HG03139 (cell line): ENCODE results near the gene CASZ1.

Experiments used
- ATAC-seq: cut with Tn5 transposase; IDR thresholded peaks from one replicate; pipeline ENCODE4 v1.9.1; 2021; ENCODE audit not compliant: unreplicated experiment

CASZ1 gene

DNA sequence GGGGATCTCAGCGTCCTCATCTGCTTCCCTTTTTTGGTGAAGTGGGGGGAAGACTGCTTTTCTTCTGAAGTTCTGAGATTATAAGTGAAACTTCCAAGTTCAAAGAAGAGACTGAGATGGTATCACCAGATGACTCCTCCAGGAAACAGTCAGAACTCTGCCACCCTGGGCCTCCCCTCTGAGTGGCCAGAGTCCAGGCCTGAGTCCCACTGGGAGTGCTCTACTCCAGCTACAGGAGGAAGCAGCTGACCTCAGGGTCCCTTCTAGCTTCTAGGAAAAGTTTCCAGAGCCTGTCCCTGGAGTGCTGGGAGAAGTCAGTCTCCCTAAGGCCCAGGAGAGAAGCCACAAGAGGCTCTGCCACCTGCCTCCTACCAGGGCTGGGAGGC lies 104.7 kb downstream of the CASZ1 start:
- ATAC-seq = no peak

DNA sequence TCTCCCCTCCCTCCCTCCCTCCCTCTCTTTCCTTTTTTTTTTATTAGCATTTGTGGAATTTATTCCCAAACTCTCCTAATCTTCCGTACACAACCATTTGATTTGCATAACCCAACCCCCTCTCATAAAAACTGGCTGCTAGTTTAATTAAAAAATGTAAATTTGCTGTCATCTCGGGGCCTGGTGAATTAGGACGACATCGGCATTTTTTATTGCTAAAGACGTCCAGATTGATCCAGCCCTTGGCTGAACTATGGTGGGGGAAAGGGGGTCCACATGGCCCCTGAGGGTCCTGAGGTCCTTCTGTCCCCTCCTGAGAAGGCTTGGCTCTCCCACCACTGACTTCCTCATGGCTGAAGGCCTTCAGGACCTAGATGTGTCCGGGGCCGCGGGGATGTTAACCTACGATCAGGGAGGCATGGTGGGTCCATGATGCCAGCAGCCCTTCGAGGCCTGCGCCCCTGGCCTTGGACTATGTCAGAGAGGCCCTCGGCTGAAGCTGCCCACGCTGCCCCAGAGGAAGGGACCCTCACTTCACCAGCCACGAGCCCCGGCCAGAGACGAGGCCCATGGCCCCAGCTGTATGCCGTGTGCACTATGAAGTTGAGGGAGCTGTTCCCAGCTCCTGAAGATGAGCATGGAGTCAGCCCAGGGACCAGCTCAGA lies 105.2 kb downstream of the CASZ1 start:
- no peak for ATAC-seq

DNA sequence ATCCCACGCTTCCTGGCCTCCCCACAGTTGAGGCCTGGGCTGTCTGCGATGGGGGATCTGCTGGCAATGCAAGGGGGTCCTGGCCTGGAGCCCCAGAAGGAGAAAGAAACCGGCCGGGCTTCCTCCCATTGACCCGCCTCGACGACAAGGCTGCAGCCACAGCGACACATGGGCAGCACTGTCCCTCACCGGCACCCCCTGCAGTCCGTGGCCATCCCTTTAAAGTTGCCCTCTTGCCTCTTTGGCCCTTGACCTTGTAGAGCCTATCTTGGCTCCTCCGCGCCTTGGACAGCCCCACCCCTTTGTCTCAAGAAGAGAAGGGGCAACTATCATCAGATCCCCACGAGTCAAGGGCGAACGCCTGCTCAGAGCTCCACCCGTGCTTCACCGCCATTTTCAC lies 106.0 kb downstream of the CASZ1 start:
- ATAC-seq = no peak

DNA sequence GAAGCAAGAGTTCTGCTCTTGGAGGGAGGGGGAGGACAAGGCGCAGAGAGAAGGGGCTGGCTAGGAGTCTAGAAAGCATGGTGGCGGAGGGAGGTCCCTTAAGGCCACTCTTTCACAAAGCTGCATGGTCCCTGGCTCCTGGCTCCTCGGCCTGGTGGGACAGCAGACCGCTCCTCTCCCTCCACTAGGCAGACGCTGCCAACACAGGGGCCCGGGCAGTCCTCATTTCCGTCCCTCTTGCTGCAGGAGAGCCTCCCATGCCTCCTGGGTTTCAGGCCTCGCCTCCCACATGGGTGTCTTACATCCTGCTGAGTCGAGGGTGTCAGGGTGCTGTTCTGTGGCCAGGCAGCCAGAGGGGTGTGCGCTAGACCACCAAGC lies 108.0 kb downstream of the CASZ1 start:
- no peak for ATAC-seq

- ATAC-seq = no peak
Observed at GRCh38 chr1:10687782-10688408, 108.6 kb downstream of the CASZ1 start.

- ATAC-seq = no peak
Observed at GRCh38 chr1:10687251-10687651, 109.2 kb downstream of the CASZ1 start.

DNA sequence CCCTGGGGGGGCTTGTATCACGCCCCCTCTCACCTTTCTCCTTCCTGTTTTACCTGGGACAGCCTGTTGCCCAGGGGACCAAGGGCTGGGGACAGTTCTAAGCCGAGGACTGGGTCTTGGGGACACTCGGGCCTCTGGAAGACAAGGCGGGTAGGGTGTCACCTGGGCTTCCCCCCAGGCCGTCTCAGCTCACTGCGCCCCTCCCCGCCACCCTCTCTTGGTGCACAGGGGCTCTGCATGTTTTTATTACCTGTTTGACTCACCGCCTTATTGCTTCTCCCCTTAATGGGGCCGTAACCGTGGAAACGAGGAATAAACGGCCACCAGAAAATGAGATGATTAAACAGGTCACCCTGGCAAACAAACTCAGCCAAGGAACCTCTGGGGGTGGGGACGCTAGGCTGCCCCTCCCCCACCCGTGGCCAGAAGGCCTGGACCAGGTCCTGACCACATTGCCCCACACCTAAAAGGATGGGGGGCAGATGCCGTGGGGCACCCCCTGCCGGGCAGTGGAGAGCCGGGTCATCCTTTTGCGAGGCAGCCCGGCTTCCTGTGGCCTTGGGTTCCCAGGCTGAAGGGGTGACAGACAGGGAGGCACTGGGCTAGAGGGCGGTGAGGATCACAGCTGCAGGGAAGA lies 109.9 kb downstream of the CASZ1 start:
- no peak for ATAC-seq

DNA sequence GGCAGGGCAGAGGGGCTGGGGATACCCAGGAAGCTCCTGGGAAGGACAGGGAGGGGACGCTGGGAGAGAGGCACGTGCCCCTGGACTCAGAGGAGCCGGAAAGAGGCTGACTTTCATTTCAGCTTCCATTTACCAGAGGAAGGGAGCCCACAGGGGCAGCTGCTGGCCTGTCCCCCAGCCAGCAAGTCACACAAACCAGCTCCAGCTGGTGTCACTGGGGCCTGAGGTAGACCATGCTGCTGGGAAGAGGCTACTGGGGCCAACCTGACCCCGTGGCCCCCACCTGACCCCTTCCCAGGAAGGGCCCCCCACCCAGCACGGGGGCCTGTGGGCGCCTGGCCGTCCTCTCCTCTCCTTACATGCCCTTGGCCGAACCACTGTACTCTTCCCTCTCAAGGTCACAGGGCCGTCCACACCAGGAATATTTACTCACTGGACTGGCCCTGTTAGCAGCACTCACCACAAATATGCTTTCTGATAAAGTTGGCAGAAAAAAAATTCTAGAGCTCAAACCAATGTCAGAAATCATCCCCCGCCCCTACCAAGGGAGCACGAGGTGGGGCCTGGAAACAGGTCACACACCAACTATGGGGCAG lies 110.5 kb downstream of the CASZ1 start:
- ATAC-seq = no peak

GRCh38 chr1:10685196-10685807 lies 111.1 kb downstream of the CASZ1 start:
- ATAC-seq = no peak

- ATAC-seq = no peak
Observed at GRCh38 chr1:10684221-10684620, 112.2 kb downstream of the CASZ1 start.

- no peak for ATAC-seq
Observed at GRCh38 chr1:10682449-10683309, 113.8 kb downstream of the CASZ1 start.

GRCh38 chr1:10682108-10682445 lies 114.4 kb downstream of the CASZ1 start:
- ATAC-seq = no peak

- ATAC-seq = no peak
Observed at GRCh38 chr1:10681296-10682107, 114.9 kb downstream of the CASZ1 start.

GRCh38 chr1:10680487-10680886 lies 116.0 kb downstream of the CASZ1 start:
- ATAC-seq = no peak

DNA sequence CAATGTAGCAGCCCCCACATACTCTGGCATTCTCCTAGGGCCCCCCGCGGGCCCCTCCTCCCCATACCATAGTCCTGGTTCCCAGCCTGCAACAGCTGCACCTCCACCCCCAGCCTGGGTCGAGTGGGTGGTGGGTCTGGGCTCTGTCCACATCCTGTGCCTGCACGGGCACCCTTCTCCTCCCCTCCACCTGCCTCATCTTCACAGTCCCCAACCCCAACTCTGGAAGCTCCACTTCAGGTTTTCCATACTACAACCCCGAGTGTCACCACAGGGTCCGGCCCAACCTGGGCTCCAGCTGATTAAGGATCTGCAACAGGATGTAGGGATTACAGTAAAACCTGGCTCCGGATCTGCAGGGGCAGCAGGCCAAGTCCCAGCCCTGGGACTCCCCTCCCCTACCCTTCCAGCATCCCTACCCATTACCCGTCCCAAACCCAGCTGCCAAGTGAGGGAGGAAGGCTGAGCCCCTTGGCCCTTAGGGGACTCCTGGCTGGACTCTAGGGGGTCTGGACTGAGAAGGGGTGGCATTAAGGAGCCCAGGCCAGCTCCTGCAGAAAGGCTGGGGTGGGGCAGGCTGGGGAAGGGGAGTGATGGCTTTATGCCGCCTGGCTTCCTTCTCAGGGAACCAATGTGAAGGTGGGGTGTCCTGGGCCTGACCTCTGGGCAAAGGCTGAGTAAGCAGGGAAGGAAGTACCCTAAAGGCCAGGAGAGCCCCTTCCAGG lies 116.8 kb downstream of the CASZ1 start:
- ATAC-seq = no peak

DNA sequence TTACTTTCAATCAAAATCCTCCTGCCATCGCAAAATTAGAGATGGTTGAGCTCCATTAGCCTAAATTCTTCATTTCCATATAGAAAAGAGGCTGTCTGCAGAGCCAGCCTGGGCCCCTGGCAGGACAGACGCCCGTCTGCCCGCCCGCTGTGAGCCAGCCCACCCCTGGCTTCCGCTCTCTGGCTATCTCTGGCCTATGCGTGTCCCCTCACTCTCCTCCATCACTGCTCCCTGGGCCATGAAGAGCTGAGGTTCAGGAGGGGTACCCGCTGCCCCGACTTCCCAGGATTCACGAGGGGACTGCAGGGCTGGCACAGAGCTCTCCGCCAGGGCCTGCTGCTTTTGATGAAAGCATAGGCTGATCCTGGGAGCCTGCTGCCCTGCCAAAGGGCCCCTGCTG lies 117.6 kb downstream of the CASZ1 start:
- no peak for ATAC-seq

- no peak for ATAC-seq
Observed at GRCh38 chr1:10678402-10678801, 118.0 kb downstream of the CASZ1 start.

- no peak for ATAC-seq
Observed at GRCh38 chr1:10677491-10678391, 118.7 kb downstream of the CASZ1 start.
